Transverse colon (tissue), 4 donors: ENCODE results near the gene MMP24OS. TPM values are rescaled to one million over a fixed set of nuclear protein-coding genes. Genes with fewer than 3 reads are reported as not detected.
A peak's percentile ranks its signal among the peaks of the same experiment; 100 is the strongest.
"Not testable (repeated sequence)": the region's sequence is repeated elsewhere in the genome, so short reads cannot be mapped to it uniquely, and the experiment has no call there.

Experiments
- DNase-seq: peaks from one replicate; pipeline ENCODE4 v3.0.0-alpha.2; 2019
- H3K27ac ChIP-seq, 4 donors: fragments of 200-600 bp; sonication (generic); 2 replicates each; pipeline ENCODE4 v1.5.1; 2016 to 2018; ENCODE audit warnings: inconsistent platforms in 4 of 4
- H3K27me3 ChIP-seq: fragments of 200-600 bp; sonication (generic); 2 replicates; pipeline ENCODE4 v1.5.1; 2017; ENCODE audit warnings: inconsistent platforms
- H3K36me3 ChIP-seq, 4 donors: fragments of 200-600 bp; sonication (generic); 2 replicates each; pipeline ENCODE4 v1.5.1; 2017 to 2019; ENCODE audit warnings: inconsistent platforms in 4 of 4
- H3K4me1 ChIP-seq, 4 donors: fragments of 200-600 bp; sonication (generic); 2 replicates each; pipeline ENCODE4 v1.5.1; 2017 to 2020; ENCODE audit warnings: inconsistent platforms in 4 of 4
- H3K4me3 ChIP-seq, 4 donors: fragments of 200-600 bp; sonication (generic); 1 replicate in 1 of 4; 2 replicates in 3 of 4; pipeline versions ENCODE4 v1.5.1 to v1.6.1; 2017 to 2019; ENCODE audit warnings: inconsistent platforms in 4 of 4
- H3K9me3 ChIP-seq, 2 donors: fragments of 200-600 bp; sonication (generic); 2 replicates each; pipeline ENCODE4 v1.5.1; 2017 to 2019; ENCODE audit warnings: inconsistent platforms in 2 of 2
- EP300 ChIP-seq: sonication (generic); formaldehyde crosslinking; IDR thresholded peaks from one replicate; pipeline ENCODE4 v1.6.1; 2017; ENCODE audit warnings: antibody characterized with exemption, low read depth
- POLR2A ChIP-seq: fragments of 450-650 bp; IDR thresholded peaks from one replicate; pipeline ENCODE4 v1.6.1; 2016; ENCODE audit warnings: antibody characterized with exemption, mild to moderate bottlenecking, moderate library complexity
- POLR2AphosphoS5 ChIP-seq, 3 donors: sonication (generic); formaldehyde crosslinking; IDR thresholded peaks; one replicate each; pipeline ENCODE4 v1.6.1; 2016; ENCODE audit warnings: antibody characterized with exemption in 3 of 3
- WGBS, 2 donors: methylation state at CpG; one replicate each; pipeline ENCODE4 v1.1.5; 2018; ENCODE audit warnings: low coverage in 1 of 2; 5-methylcytosine and 5-hydroxymethylcytosine counted together
- in situ Hi-C, 4 donors: fragments of 200-750 bp; cut with MboI; loops; one replicate each; pipeline versions ENCODE4 v1.15.0 to v1.15.1; 2017; ENCODE audit warnings: low sequenced_read_pairs in 3 of 4, low pct_ligation_motif_present in 1 of 4, low pct_unique_long_range_greater_than_20kb in 1 of 4
- intact Hi-C: fragments of 100-400 bp; cut with DNase I; formaldehyde crosslinking; loops from one replicate; pipeline ENCODE4 v1.15.1; 2023; ENCODE audit warnings: low total_unique reads
- total RNA-seq, 4 donors: library from RNA; depleted of rRNA; stranded (reverse); fragments of >200 nt; gene quantifications; one replicate each; pipeline ENCODE4 v1.1.0, GENCODE V29; 2016
- TF ChIP-seq, protein P1 (sequence below), 5 experiments: fragments of 200-600 bp in 3 of 5; fragments of 450-650 bp in 2 of 5; sonication (generic) in 3 of 5; IDR thresholded peaks; 1 replicate in 2 of 5; 2 replicates in 3 of 5; pipeline ENCODE4 v1.5.1; 2016 to 2017; ENCODE audit warnings: antibody characterized with exemption in 5 of 5, inconsistent platforms in 3 of 5, mild to moderate bottlenecking in 2 of 5, moderate library complexity in 1 of 5

Gene MMP24OS
- total RNA-seq, 4 donors from 2014 or later, result 32.4 to 81.1 (median 47.9) TPM

- no peak overlapping the region for H3K27ac ChIP-seq
- no peaks in the 10 kb centered on the region for H3K36me3 ChIP-seq
- TF ChIP-seq POLR2AphosphoS5 (IDR thresholded peaks at IDR 0.05) (no peak), POLR2A (no peak), EP300 (no peak)
- TF ChIP-seq, protein P1, sequence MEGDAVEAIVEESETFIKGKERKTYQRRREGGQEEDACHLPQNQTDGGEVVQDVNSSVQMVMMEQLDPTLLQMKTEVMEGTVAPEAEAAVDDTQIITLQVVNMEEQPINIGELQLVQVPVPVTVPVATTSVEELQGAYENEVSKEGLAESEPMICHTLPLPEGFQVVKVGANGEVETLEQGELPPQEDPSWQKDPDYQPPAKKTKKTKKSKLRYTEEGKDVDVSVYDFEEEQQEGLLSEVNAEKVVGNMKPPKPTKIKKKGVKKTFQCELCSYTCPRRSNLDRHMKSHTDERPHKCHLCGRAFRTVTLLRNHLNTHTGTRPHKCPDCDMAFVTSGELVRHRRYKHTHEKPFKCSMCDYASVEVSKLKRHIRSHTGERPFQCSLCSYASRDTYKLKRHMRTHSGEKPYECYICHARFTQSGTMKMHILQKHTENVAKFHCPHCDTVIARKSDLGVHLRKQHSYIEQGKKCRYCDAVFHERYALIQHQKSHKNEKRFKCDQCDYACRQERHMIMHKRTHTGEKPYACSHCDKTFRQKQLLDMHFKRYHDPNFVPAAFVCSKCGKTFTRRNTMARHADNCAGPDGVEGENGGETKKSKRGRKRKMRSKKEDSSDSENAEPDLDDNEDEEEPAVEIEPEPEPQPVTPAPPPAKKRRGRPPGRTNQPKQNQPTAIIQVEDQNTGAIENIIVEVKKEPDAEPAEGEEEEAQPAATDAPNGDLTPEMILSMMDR (IDR thresholded peaks at IDR 0.05), result no peak
- intact Hi-C loops (no loop called here), in situ Hi-C loops (loop anchor here in 1 of 4 donors (25.0 kb wide), 1 partner anchor 417 kb away; the partner anchor contains the start of gene NCOA6)
- no peaks in the 10 kb centered on the region for H3K9me3 ChIP-seq
- DNase-seq, result no peak
- peaks cover 0 to 11% (median 1%) of the 10 kb centered on the region in 4 donors for H3K4me1 ChIP-seq
- H3K4me3 ChIP-seq, result no peak overlapping the region
- H3K27me3 ChIP-seq, result no peaks in the 10 kb centered on the region
- WGBS, 2 donors, result 93 to 100% methylated on average over 2 to 12 of the region's 12 CpGs
Measured at GRCh38 chr20:35254448-35254999, 23.4 kb downstream of the MMP24OS start.

DNA sequence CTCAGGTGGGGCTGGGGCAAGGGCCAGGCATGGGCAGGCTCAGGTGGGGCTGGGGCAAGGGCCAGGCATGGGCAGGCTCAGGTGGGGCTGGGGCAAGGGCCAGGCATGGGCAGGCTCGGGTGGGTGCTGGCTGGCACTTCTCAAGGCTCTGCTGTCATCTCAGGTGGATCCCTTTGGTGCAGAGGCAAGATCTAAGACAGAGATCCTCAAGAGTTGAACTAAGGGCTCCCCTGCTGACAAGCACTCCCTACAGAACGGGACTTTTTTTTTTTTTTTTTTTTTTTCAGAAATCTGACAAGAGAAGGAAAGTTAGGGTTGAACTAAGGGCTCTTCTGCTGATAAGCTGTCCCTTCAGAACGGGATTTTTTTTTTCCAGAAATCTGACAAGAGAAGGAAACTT is 24.9 kb downstream of the MMP24OS start:
- intact Hi-C loops, result no loop called here
- DNase-seq, result no peak
- in situ Hi-C loops, result loop anchor here in 1 of 4 donors (25.0 kb wide), 1 partner anchor 416 kb away; the partner anchor contains the start of gene NCOA6
- no peak overlapping the region for H3K4me3 ChIP-seq
- H3K9me3 ChIP-seq, result no peaks in the 10 kb centered on the region
- no peaks in the 10 kb centered on the region for H3K36me3 ChIP-seq
- H3K4me1 ChIP-seq, result peaks cover 0 to 11% (median 1%) of the 10 kb centered on the region in 4 donors
- H3K27me3 ChIP-seq, result no peaks in the 10 kb centered on the region
- TF ChIP-seq EP300, result no peak
- TF ChIP-seq, protein P1 (IDR thresholded peaks at IDR 0.05), result no peak
- no peak for TF ChIP-seq POLR2AphosphoS5 (IDR thresholded peaks at IDR 0.05)
- no peak for TF ChIP-seq POLR2A
- H3K27ac ChIP-seq, result no peak overlapping the region
- 69 to 77% methylated on average over 2 of the region's 3 CpGs for WGBS, 2 donors

DNA sequence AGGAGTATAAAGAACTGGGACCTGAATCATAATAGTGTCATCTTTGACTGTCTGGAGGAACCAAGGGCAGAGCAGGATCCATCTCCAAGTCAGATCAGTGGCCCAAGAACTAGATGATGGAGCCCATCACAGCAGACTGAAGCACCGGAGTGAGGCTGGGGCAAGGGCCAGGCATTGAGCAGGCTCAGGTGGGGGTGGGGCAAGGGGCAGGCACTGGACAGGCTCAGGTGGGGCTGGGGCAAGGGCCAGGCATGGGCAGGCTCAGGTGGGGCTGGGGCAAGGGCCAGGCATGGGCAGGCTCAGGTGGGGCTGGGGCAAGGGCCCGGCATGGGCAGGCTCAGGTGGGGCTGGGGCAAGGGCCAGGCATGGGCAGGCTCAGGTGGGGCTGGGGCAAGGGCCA is 25.3 kb downstream of the MMP24OS start:
- H3K27me3 ChIP-seq, H3K36me3 ChIP-seq, intact Hi-C loops, H3K9me3 ChIP-seq, DNase-seq, H3K4me3 ChIP-seq: not testable (repeated sequence)
- Histone ChIP-seq H3K4me1 (peaks cover 0 to 11% (median 1%) of the 10 kb centered on the region in 4 donors), H3K27ac (peak overlapping the region in 1 of 4 donors; percentile 10)
- WGBS, 2 donors, result 100% methylated on average over 1 of the region's 2 CpGs; no CpG with 5 or more reads in 1 of the 2 donors
- in situ Hi-C loops, result loop anchor here in 1 of 4 donors (25.0 kb wide), 1 partner anchor 415 kb away; the partner anchor contains the start of gene NCOA6

DNA sequence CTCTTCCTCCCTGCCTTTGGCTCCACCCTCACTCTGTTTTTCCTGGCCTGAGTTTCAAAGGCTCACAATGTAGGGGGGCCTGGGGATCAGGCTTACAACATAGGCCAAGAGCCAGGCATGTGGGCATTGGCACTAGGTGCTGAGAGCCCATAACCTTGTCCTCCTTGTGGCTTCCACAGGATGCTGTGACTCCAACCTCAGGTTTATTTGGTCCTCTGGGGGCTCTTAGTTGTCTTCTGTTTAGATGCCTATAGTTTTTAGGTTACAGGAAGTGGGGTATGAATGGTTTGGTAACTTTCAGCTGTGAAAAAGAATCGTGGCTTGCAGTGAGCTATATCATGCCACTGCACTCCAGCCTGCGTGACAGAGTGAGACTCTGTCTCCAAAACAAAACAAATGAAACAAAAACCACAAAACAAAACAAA is 25.9 kb downstream of the MMP24OS start:
- in situ Hi-C loops, result loop anchor here in 1 of 4 donors (25.0 kb wide), 1 partner anchor 415 kb away; the partner anchor contains the start of gene NCOA6
- H3K9me3 ChIP-seq, result no peaks in the 10 kb centered on the region
- H3K4me1 ChIP-seq, result peaks cover 0 to 11% (median 1%) of the 10 kb centered on the region in 4 donors
- intact Hi-C loops, result no loop called here
- 49 to 54% methylated on average over 2 of the region's 2 CpGs for WGBS, 2 donors
- DNase-seq, result no peak
- no peak overlapping the region for H3K4me3 ChIP-seq
- no peaks in the 10 kb centered on the region for H3K27me3 ChIP-seq
- H3K36me3 ChIP-seq, result no peaks in the 10 kb centered on the region
- TF ChIP-seq EP300 (no peak), POLR2AphosphoS5 (IDR thresholded peaks at IDR 0.05) (no peak)
- TF ChIP-seq, protein P1 (IDR thresholded peaks at IDR 0.05), result no peak
- no peak overlapping the region for H3K27ac ChIP-seq
